Stimulated activated naive CD8-positive, alpha-beta T cell treated with anti-CD3 and anti-CD28 coated beads, Interleukin-15, Interleukin-2, amounts not matched to agents 100 U/mL and 50 U/mL, for 24 hours (primary cell): Measurements from ENCODE around the gene LDAH.

ENCODE experiments used
- ATAC-seq: fragments of 150-1000 bp; cut with Tn5 transposase; one replicate; pipeline ENCODE4 v1.10.0; 2021
- DNase-seq: peaks from one replicate; pipeline ENCODE4 v3.0.0; 2021

The LDAH gene

DNA sequence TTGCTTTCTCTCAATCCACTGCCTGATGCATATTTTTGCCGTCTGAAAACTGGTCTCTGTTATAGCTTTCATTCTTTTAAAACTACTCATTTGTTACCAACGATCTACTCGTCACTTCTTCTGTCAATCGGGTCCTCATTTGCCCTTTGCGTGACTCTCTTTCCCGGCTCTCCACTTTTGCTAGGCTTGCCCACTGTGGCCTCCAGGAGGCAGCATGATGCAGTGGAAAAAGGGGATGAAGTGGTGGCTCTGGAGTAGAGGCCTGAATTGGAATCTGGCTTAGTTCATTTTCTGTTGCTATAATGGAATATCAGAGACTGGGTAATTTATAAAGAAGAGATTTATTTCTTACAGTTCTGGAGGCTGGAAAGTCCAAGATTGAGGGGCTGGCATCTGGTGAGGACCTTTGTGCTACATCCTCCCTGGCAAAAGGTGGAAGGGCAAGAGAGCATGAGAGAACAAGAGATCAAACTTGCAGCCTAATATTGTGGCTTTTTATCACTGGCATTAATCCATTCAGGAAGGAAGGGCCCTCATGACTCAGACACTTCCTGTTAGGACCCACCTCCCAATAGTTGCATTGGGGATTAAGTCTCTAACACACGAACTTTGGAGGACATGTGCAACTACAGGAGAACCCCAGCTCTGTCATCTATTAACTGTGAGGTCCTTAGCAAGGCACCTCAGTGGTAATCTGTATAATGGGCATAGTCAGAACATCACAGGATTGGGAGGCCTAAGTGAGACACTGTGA is 140.6 kb downstream of the LDAH start:
- ATAC-seq (no peak), DNase-seq (no peak)

DNA sequence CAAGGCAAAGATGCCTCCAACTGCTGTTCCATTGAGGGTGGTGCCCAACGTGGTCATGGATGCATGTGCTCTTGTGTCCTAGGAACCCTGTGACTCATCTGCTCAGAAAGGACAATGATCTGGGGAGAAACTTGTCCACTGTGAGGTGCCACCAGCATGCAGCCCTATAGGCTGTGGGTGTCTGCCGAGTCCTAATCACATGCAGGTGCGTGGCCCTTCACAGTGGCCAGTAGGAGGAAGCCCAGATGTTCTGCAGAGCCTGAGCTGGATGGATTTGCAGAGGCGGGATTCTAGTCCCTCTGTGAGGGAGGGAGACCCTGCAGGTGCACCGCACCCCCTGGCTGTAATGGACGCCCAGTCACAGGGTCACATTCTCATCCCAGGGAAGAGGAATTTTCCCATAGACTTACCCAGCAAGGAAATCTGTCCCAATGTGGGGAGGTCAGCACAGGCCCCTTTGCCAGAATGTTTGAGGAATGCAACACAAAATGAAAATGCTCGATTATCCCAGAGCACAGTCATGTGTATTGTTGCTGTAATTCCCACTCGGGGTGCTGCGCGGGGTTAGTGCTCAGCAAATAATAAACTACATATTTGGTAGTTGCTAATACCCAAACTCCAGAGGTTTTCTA is 142.0 kb downstream of the LDAH start:
- DNase-seq (no peak), ATAC-seq (no peak)

DNA sequence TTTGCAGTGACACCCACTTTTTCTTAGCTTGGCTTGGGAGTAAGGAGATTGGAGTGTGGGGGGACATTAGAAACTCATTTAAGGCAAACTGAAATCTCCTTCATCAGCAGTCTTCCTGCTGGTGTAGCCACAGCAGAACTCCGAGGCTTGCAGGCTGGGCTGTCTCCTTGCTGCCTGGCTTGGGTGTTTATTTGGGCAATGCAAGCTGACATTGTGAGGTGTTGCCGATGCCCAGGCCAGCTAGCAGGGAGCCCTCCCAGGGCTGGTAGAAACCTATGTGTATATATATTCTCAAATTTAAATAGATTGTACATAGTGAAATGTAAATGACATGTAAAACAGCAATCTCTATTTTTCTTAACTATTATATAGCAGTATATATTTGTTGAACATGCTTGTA is 144.1 kb downstream of the LDAH start:
- DNase-seq (no peak), ATAC-seq (no peak)

- ATAC-seq = no peak
Observed at GRCh38 chr2:20678086-20678395, 144.9 kb downstream of the LDAH start.

DNA sequence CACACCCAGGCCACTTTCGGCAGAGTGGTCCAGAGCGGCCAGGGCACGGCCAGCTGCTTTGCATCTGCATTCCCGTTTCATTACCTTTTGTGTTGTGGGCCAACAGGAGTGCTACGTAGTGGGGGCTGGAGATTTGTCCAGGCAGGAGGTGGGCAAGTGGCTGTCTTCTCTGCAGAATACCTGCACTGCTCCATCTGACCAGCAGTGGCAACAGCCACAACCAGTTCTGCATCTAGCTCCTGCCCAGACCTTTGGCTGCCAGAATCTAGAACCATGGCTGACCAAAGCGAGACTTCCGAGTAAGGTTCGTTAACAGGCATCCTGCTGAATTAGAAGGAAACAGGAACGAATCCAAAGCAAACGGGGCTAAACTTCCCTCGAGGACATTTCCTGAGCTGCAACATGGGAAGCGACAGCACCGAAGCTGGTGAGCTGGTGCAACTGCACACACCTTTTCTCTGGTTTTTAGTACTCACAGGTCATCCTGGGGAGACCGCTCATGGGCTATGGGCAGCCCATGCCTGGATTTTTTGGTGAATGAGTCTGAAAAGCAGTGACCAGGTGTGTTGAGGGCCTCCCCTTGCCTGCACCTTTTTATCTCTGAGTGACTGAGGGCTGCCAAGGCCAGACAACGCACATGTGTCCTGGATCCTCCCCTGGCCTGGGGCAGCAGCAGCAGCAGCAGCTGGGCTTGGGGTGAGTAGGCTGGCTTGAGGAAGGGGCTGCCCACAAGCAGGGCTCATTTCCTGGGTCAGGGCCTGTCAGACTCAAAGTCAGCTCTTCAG is 145.4 kb downstream of the LDAH start:
- no peak for ATAC-seq
- DNase-seq = no peak

More at GRCh38 chr2:20678086-20678395, 144.9 kb downstream of the LDAH start:
- DNase-seq = no peak

DNA sequence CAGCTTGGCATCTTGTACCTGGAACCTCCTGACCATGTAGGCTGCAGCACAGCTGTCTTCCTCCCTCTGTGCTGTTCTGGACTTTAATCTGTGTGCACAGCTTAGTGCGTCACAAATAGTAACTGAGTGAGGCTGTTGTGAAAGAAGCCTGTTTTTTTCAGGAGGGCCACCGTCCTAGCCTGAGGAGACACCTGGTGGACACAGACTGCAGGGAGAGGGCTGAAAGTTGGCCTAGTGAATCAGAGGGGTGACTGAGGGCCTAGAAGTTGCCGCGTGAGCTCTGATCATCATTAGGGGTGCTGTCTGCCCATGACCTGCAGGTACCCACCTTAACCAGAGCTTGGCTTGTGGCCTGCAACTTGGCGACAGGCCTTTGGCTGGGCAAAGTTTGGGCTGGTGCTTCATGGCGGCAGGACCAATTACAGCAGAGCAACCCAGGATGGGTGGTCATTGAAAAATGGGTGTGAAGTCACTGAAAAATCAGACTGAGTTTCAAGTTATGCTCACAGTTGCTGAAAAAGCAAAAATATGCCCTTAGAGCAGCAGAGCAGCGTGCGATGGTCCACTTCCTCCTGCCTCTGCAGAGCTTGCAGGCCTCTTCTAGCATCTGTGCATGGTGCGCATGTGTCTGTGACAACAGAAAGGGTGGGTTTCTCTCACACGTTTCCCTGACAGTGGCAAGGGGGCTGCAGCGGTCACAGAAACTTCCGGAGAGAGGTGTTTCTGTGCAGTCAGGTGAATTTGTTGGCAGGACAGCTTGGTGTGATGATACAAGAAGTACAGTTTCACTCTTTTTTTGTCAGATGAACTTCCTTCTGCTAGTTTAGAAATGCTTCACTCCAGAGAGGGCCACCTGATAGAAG is 146.3 kb downstream of the LDAH start:
- DNase-seq (no peak), ATAC-seq (no peak)

DNA sequence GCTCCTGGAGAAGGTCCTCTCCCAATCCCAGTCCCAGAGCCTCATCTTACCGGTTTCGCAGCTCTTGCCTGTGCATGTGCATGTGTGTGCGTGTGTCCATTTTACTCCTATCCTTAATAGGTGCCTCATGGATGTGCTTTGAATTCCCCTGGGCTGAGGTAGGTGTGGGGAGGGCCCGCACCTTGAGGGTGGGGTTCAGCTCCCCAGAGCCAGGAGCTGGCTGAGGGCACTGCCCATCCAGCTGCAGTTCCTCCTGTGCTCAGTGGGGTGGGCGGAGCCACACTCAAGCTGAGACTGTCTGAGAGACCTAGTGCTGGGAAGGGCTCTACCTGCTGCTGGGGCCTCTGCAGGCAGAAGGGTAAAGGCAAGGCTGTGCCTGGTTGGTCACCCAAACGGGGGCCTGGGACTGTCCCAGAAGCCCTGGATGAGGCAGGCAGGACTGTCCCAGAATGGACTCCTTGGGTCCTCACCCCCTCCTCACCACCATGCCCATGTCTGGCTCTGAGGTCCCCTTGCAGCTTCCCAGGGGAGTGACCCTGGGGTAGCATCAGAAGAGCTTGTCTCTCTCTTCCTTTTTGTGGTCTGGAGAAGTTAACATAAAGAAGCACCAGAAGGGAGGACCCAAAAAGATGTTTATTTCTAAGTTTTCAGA is 147.1 kb downstream of the LDAH start:
- ATAC-seq (peak; percentile 67), DNase-seq (no peak)

- peak; percentile 3 for ATAC-seq
Observed at GRCh38 chr2:20674974-20675679, 147.8 kb downstream of the LDAH start.

DNA sequence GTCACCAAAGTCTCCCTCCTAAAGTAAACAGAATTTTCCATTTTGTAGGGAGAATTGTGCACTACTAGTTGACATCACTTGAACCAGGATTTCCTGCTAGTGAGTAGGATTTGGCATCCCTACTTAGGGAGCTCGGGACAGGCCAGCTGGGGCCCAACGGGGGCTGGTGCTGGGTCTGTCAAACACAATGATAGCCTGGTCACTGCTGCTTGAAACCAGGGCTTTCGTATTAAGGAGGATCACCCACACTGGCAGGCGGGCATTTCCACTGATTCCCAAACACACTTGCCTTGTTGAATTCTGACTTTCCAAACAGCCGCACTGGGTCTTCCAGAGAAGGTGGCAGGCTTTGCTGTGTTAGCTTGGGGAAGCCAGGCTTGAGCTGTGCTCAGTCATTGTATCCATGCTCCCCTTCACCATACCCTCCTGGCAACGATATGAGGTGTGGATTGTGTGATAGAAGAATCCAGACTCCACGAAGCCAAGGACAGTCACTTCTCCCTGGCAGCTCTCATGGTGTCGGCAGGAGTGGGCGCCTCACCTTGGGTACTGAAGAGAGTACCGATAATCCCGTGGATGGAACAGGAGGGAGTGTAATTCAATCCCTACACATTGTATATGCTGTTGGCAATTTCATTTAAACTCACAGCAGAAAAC is 148.5 kb downstream of the LDAH start:
- ATAC-seq = no peak
- DNase-seq = no peak

More at GRCh38 chr2:20674974-20675679, 147.8 kb downstream of the LDAH start:
- no peak for DNase-seq

GRCh38 chr2:20673686-20674308 is 149.1 kb downstream of the LDAH start:
- DNase-seq = no peak
- no peak for ATAC-seq

DNA sequence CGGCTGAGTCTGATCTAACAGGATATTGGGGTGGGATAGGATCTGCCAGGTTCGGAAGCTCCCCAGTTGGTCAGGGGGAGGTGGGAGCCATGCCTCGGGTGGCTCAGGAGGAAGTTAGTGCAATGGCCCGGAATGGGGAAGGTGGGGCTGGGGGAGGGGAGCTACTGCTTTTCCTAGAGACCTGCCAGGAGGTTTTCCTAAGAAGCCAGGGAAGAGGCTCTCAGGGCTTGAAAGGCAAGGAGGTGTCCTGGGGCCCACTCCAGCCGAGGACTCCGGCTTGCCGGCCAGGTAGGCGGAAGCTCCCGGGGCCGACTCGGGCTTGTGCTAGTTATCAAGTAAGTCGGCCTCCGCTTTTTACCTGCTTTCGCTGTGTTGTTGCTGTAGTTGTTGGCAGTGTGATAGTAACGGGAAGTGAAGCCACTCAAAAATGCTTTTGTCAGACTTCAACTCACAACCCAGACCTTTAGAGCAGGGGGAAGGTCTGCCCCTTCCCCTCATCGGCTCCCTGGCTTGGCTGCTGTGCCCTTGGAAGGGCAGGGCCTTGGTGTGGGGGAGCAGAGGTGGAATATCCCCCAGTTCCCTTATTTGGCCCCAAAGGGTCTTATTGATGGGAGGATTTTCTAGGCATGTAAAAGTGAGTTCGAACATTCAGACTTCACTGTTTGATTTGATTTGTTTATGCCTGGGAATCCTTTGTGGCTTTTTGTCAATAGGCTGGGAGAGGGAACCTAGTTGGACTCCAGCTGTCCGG is 150.5 kb downstream of the LDAH start:
- DNase-seq (no peak), ATAC-seq (no peak)

DNA sequence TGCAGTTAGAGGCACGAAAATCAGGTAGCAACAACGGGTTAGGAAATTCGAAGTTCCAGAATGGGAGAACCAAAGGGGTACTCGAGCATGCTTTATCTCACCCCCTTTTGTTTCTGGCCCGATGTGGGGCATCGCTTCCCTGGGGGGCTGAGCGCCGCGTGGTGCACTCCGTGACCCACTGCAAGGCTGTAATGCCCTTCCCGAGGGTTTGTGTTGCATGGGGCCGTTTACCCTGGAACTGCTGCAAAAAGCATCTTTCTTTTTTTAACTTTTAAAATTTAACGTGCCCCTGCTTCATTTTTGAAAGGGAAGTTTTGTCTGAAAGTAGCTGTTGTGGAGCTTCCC is 151.2 kb downstream of the LDAH start:
- ATAC-seq = no peak
- DNase-seq = no peak

- DNase-seq (no peak), ATAC-seq (no peak)
Observed at GRCh38 chr2:20671036-20671735, 151.7 kb downstream of the LDAH start.

GRCh38 chr2:20670315-20671035 is 152.4 kb downstream of the LDAH start:
- DNase-seq (no peak), ATAC-seq (no peak)

DNA sequence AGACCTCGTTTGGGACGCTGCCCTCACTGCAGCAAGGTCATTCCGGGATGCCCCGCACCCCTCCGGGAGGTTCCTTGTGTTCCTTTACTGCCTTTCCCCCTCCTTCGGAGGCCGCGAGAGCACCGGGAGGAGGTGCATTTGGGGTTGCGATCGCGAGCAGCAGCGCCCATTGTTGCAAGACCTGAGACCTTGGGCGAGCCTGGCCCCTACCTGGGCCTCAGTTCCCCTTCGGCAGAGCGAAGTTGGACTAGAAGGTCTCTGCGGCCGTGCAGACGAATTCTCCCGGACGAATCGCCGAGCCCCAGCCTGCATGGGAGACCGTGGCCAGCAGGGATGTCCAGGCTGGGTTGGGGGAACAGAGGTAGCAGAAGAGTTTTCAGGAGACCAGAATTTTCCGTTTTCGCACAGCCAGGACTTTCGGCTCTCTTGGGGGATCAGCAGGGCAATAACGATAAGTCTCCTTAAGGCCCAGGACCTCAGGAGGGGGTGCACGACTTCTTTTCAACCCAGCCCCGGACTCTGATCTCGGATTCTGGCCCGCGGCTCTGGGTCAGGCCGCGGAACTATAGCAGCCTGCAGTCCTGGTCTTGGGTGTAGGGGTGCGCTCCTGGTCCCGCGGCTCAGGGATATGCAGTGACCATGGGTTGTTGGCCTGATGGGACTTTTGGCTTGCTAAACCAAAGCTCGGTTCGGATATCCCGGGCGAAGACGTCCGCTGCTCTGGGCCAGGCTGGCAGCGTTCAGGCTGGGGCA is 153.2 kb downstream of the LDAH start:
- DNase-seq = no peak
- no peak for ATAC-seq

GRCh38 chr2:20668871-20669475 is 153.9 kb downstream of the LDAH start:
- no peak for DNase-seq

GRCh38 chr2:20668451-20668850 is 154.4 kb downstream of the LDAH start:
- ATAC-seq = no peak
- no peak for DNase-seq

More at GRCh38 chr2:20668871-20669475, 153.9 kb downstream of the LDAH start:
- ATAC-seq = no peak
